GM12878 (cell line): Measurements from ENCODE around the gene SCAANT1. TPM values are rescaled to one million over a fixed set of nuclear protein-coding genes. Genes with fewer than 3 reads are reported as not detected.
A peak's percentile ranks its signal among the peaks of the same experiment; 100 is the strongest.

Experiments
- ATAC-seq: fragments of 200-7000 bp; cut with Tn5 transposase; 3 replicates; pipeline ENCODE4 v1.9.1; 2020; ENCODE audit warnings: mild to moderate bottlenecking, moderate library complexity
- BruUV-seq: library from RNA; stranded (reverse); fragments of 400-500 nt; replicated peaks from 2 replicates; lab custom pipeline; 2021; lab: Mats Ljungman, UMichigan
- CTCF ChIA-PET: fragments of 300-600 bp; sonication (Branson Sonifier 250); formaldehyde crosslinking; extraction: SDS; loops from one replicate; lab custom pipeline; 2021; ENCODE audit warnings: inconsistent platforms; lab: Yijun Ruan, JAX
- POLR2A ChIA-PET: fragments of 350-600 bp; formaldehyde crosslinking; extraction: SDS; loops from one replicate; lab custom pipeline; 2021; ENCODE audit warnings: inconsistent platforms; lab: Charles Lee
- RAD21 ChIA-PET: fragments of 300-600 bp; sonication (Branson Sonifier 250); formaldehyde crosslinking; loops from one replicate; lab custom pipeline; 2023; ENCODE audit warnings: antibody characterized with exemption; ENCODE audit not compliant: unreplicated experiment; lab: Charles Lee
- SMC1A ChIA-PET: fragments of 300-600 bp; sonication (Branson Sonifier 250); formaldehyde crosslinking; loops from one replicate; lab custom pipeline; 2023; ENCODE audit not compliant: unreplicated experiment, uncharacterized antibody; lab: Charles Lee
- DNase-seq: peaks from one replicate; pipeline ENCODE4 v3.0.0-alpha.2; 2011; ENCODE audit warnings: low read depth, low spot score
- FAIRE-seq: peaks from 3 replicates; lab custom pipeline; 2011; peaks lifted over from hg19 to GRCh38; lab: Jason Lieb, UNC
- H2AFZ ChIP-seq: 2 replicates; pipeline ENCODE4 v1.6.0; 2011; ENCODE audit warnings: low read depth, low read length, control low read depth; ENCODE audit not compliant: control insufficient read depth
- H3K27ac ChIP-seq: 2 replicates; pipeline ENCODE4 v1.5.1; 2011; ENCODE audit warnings: control low read depth; ENCODE audit not compliant: control insufficient read depth, insufficient read depth
- H3K27me3 ChIP-seq, 2 experiments: replicated peaks in 1 of 2; 2 replicates each; pipeline versions ENCODE4 v1.6.0 to v1.6.1; 2011; ENCODE audit warnings: low read length in 1 of 2; ENCODE audit not compliant: control insufficient read depth in 2 of 2, insufficient read depth in 2 of 2
- H3K36me3 ChIP-seq, 2 experiments: 2 replicates each; pipeline ENCODE4 v1.5.1; 2011; ENCODE audit warnings: low read length in 1 of 2; ENCODE audit not compliant: control insufficient read depth in 2 of 2, insufficient read depth in 2 of 2
- H3K4me1 ChIP-seq: 2 replicates; pipeline ENCODE4 v1.6.1; 2011; ENCODE audit warnings: mild to moderate bottlenecking, low read length, moderate library complexity, mixed read lengths; ENCODE audit not compliant: control insufficient read depth, insufficient read depth
- H3K4me2 ChIP-seq: 2 replicates; pipeline ENCODE4 v1.6.0; 2011; ENCODE audit warnings: control low read depth; ENCODE audit not compliant: control insufficient read depth, insufficient read depth
- H3K4me3 ChIP-seq: fragments of 200-600 bp; sonication (generic); 2 replicates; pipeline ENCODE4 v1.5.1; 2016
- H3K79me2 ChIP-seq: 2 replicates; pipeline ENCODE4 v1.6.0; 2011; ENCODE audit warnings: low read length; ENCODE audit not compliant: control insufficient read depth, insufficient read depth
- H3K9ac ChIP-seq: 2 replicates; pipeline ENCODE4 v1.8.0; 2011; ENCODE audit warnings: low read length, control low read depth, mixed read lengths; ENCODE audit not compliant: control insufficient read depth, insufficient read depth
- H3K9me3 ChIP-seq: replicated peaks from 3 replicates; pipeline ENCODE4 v1.5.1; 2011; ENCODE audit warnings: mild to moderate bottlenecking, low read length; ENCODE audit not compliant: control insufficient read depth, insufficient read depth
- H4K20me1 ChIP-seq: 2 replicates; pipeline ENCODE4 v1.6.0; 2011; ENCODE audit not compliant: control insufficient read depth, insufficient read depth
- ETV6 ChIP-seq, 2 experiments: fragments of 450-650 bp in 1 of 2; IDR thresholded peaks in 1 of 2; conservative IDR thresholded peaks in 1 of 2; 2 replicates each; pipeline ENCODE4 v1.6.1; 2014; ENCODE audit warnings: antibody characterized with exemption in 1 of 2, borderline replicate concordance in 1 of 2, low read depth in 1 of 2, mild to moderate bottlenecking in 1 of 2, moderate library complexity in 1 of 2
- FOXK2 ChIP-seq: fragments of 450-650 bp; IDR thresholded peaks from 2 replicates; pipeline ENCODE4 v1.6.1; 2017; ENCODE audit warnings: mild to moderate bottlenecking, moderate library complexity
- KDM1A ChIP-seq: fragments of 200-600 bp; sonication (generic); IDR thresholded peaks from 2 replicates; pipeline ENCODE4 v1.6.1; 2016; ENCODE audit warnings: borderline replicate concordance
- MTA2 ChIP-seq: fragments of 450-650 bp; IDR thresholded peaks from 2 replicates; pipeline ENCODE4 v1.6.1; 2016; ENCODE audit warnings: low read depth, mild to moderate bottlenecking, moderate library complexity
- NR2C2 ChIP-seq: IDR thresholded peaks from 2 replicates; pipeline ENCODE4 v1.6.1; 2011; ENCODE audit warnings: borderline replicate concordance, low read depth; ENCODE audit not compliant: control insufficient read depth, insufficient read length
- NRF1 ChIP-seq: conservative IDR thresholded peaks from 2 replicates; pipeline ENCODE4 v1.6.1; 2011; ENCODE audit warnings: mild to moderate bottlenecking, low read depth, low read length, improper control_type of control experiment
- RB1 ChIP-seq: fragments of 450-650 bp; formaldehyde crosslinking; IDR thresholded peaks from 2 replicates; pipeline ENCODE4 v1.6.1; 2017; ENCODE audit warnings: mild to moderate bottlenecking, borderline replicate concordance
- RBBP5 ChIP-seq: fragments of 200-600 bp; sonication (generic); conservative IDR thresholded peaks from 2 replicates; pipeline ENCODE4 v1.6.1; 2016
- RCOR1 ChIP-seq: conservative IDR thresholded peaks from 2 replicates; pipeline ENCODE4 v1.6.1; 2012; ENCODE audit warnings: low read depth, low read length, improper control_type of control experiment
- RELA ChIP-seq: fragments of 450-650 bp; IDR thresholded peaks from 2 replicates; pipeline ENCODE4 v1.8.0; 2014; ENCODE audit warnings: borderline replicate concordance; ENCODE audit not compliant: partially characterized antibody
- SREBF1 ChIP-seq: IDR thresholded peaks from 2 replicates; pipeline ENCODE4 v1.6.1; 2012; ENCODE audit warnings: mild to moderate bottlenecking, low read length
- TAF1 ChIP-seq: IDR thresholded peaks from 2 replicates; pipeline ENCODE4 v1.6.1; 2011; ENCODE audit warnings: mild to moderate bottlenecking, low read depth, low read length, borderline replicate concordance
- USF2 ChIP-seq: IDR thresholded peaks from 2 replicates; pipeline ENCODE4 v1.6.1; 2011; ENCODE audit warnings: low read depth, low read length, improper control_type of control experiment, borderline replicate concordance
- WGBS: methylation state at CpG from one replicate; pipeline ENCODE4 v1.1.6; 2016; ENCODE audit warnings: low lambda C conversion rate; ENCODE audit not compliant: insufficient replicate concordance, insufficient coverage; ENCODE audit errors: missing lambda C conversion rate; 5-methylcytosine and 5-hydroxymethylcytosine counted together
- in situ Hi-C: fragments of 300-500 bp; cut with MboI; formaldehyde crosslinking; loops from 9 replicates; pipeline ENCODE4 v1.14.3; 2018; ENCODE audit warnings: mixed read lengths
- intact Hi-C: fragments of 100-400 bp; cut with micrococcal nuclease; formaldehyde crosslinking; loops from one replicate; pipeline ENCODE4 v1.14.2; 2022; ENCODE audit not compliant: unreplicated experiment
- polyA plus RNA-seq, 11 experiments: library from polyadenylated mRNA; depleted of rRNA in 4 of 11; unstranded in 6 of 11; stranded (reverse) in 5 of 11; fragments of >200 nt; fragmentation: Nextera tagmentation in 4 of 11; fragmentation: Illumina TruSeq in 1 of 11; extraction: Ambion mirVana in 4 of 11; extraction: Trizol in 1 of 11; gene quantifications; 1 replicate in 1 of 11; 2 replicates in 10 of 11; pipeline versions ENCODE4 v1.2.1 to v1.2.3, GENCODE V29; 2011 to 2016; ENCODE audit warnings: inconsistent platforms in 2 of 11, missing spikeins in 2 of 11, low read depth in 1 of 11
- total RNA-seq, 4 experiments: library from RNA; depleted of rRNA in 3 of 4; stranded (reverse); fragments of >200 nt in 3 of 4; fragmentation: Illumina TruSeq in 1 of 4; extraction: Trizol in 1 of 4; gene quantifications; 2 replicates each; pipeline versions ENCODE4 v1.2.1 to v1.2.3, GENCODE V29; 2013 to 2021

SCAANT1 gene
- total and polyA plus RNA-seq, 10 of the 15 experiments (the other 5 are each of a cell fraction or from before 2014, with no cell fraction given), result 0.60 to 1.7 (median 0.95) TPM; not detected in 6

GRCh38 chr3:63951492-63952247 lies 39.5 kb upstream of the SCAANT1 start:
- no TSS peak for BruUV-seq
- H2AFZ ChIP-seq, result no peak overlapping the region
- ChIA-PET CTCF (interaction anchor here (0.8 to 2.0 kb wide), 8 partner anchors 9 to 555 kb away, joined by 3 to 18 read pairs (median 4); partner anchors contain the start of gene PSMD6), RAD21 (interaction anchor here (0.9 to 1.9 kb wide), 5 partner anchors 9 to 24 kb away, joined by 3 to 5 read pairs (median 3); no protein-coding TSS in a partner anchor), SMC1A (interaction anchor here (0.9 to 3.5 kb wide), 9 partner anchors 9 to 81 kb away, joined by 3 to 32 read pairs (median 4); no protein-coding TSS in a partner anchor), POLR2A (interaction anchor here (1.1 to 1.2 kb wide), 2 partner anchors 9 to 10 kb away, joined by 3 to 4 read pairs; no protein-coding TSS in a partner anchor)
- H3K9ac ChIP-seq, result no peak overlapping the region
- no peaks in the 10 kb centered on the region for H4K20me1 ChIP-seq
- no peaks in the 10 kb centered on the region for H3K27me3 ChIP-seq
- intact Hi-C loops, result no loop called here
- H3K27ac ChIP-seq, result peak overlapping the region; percentile 10; the same call in 1 of the 2 replicates
- peaks cover 3 to 6% of the 10 kb centered on the region in 2 experiments for H3K36me3 ChIP-seq
- peak overlapping the region; percentile 6; the same call in 1 of the 2 replicates for H3K4me3 ChIP-seq
- in situ Hi-C loops, result no loop called here
- FAIRE-seq (peak; percentile 91), ATAC-seq (peak; percentile 73), DNase-seq (no peak)
- H3K79me2 ChIP-seq, result no peaks in the 10 kb centered on the region; the same call in none of the 2 replicates
- peak overlapping the region; percentile 39; the same call in 1 of the 2 replicates for H3K4me2 ChIP-seq
- H3K4me1 ChIP-seq, result peaks cover 7% of the 10 kb centered on the region
- WGBS, result 0% methylated on average over 1 of the region's 1 CpG
- no peaks in the 10 kb centered on the region for H3K9me3 ChIP-seq
- TF ChIP-seq MTA2, result peak; percentile 23; the same call in 1 of the 2 replicates
- no peak for TF ChIP-seq TAF1

GRCh38 chr3:63950698-63951097 lies 38.5 kb upstream of the SCAANT1 start:
- no peak for FAIRE-seq
- H2AFZ ChIP-seq, result no peak overlapping the region
- WGBS, result 100% methylated on average over 1 of the region's 1 CpG
- no peaks in the 10 kb centered on the region for H3K27me3 ChIP-seq
- ChIA-PET POLR2A (interaction anchor here (1.1 to 1.2 kb wide), 2 partner anchors 9 to 10 kb away, joined by 3 to 4 read pairs; no protein-coding TSS in a partner anchor), CTCF (interaction anchor here (0.5 to 2.0 kb wide), 11 partner anchors 10 to 556 kb away, joined by 3 to 18 read pairs (median 3); partner anchors contain the start of gene PSMD6), SMC1A (interaction anchor here (0.9 to 3.5 kb wide), 8 partner anchors 10 to 80 kb away, joined by 3 to 32 read pairs (median 4); no protein-coding TSS in a partner anchor), RAD21 (interaction anchor here (0.9 to 1.9 kb wide), 4 partner anchors 15 to 23 kb away, joined by 3 to 5 read pairs (median 4); no protein-coding TSS in a partner anchor)
- H3K9me3 ChIP-seq, result no peaks in the 10 kb centered on the region
- H3K9ac ChIP-seq, result no peak overlapping the region
- H3K4me3 ChIP-seq, result no peak overlapping the region
- intact Hi-C loops (no loop called here), in situ Hi-C loops (no loop called here)
- no TSS peak for BruUV-seq
- DNase-seq, result no peak
- peaks cover 2 to 3% of the 10 kb centered on the region in 2 experiments; a peak in 3 of 4 replicates for H3K36me3 ChIP-seq
- no peak overlapping the region for H3K4me2 ChIP-seq
- no peaks in the 10 kb centered on the region for H4K20me1 ChIP-seq
- H3K27ac ChIP-seq, result no peak overlapping the region
- no peak for ATAC-seq
- H3K79me2 ChIP-seq, result peaks cover 1% of the 10 kb centered on the region
- H3K4me1 ChIP-seq, result peaks cover 7% of the 10 kb centered on the region
- TF ChIP-seq NR2C2 (no peak), SREBF1 (no peak), RCOR1 (no peak), ETV6 (conservative IDR thresholded peaks at IDR 0.05 in 1 of 2, IDR thresholded peaks at IDR 0.05 in 1 of 2; ENCODE audit: borderline replicate concordance in 1 of 2, low read depth in 1 of 2) (no peak), RB1 (no peak), NRF1 (no peak), KDM1A (no peak), FOXK2 (no peak), RBBP5 (no peak), USF2 (no peak), RELA (no peak)
